GM18498 (cell line): ENCODE results near the gene DENND4B.
"Not testable (repeated sequence)": the region's sequence is repeated elsewhere in the genome, so short reads cannot be mapped to it uniquely, and the experiment has no call there.

Experiments used
- ATAC-seq: cut with Tn5 transposase; IDR thresholded peaks from one replicate; pipeline ENCODE4 v1.9.1; 2021; ENCODE audit warnings: mild to moderate bottlenecking, moderate library complexity; ENCODE audit not compliant: unreplicated experiment

The DENND4B gene, protein sequence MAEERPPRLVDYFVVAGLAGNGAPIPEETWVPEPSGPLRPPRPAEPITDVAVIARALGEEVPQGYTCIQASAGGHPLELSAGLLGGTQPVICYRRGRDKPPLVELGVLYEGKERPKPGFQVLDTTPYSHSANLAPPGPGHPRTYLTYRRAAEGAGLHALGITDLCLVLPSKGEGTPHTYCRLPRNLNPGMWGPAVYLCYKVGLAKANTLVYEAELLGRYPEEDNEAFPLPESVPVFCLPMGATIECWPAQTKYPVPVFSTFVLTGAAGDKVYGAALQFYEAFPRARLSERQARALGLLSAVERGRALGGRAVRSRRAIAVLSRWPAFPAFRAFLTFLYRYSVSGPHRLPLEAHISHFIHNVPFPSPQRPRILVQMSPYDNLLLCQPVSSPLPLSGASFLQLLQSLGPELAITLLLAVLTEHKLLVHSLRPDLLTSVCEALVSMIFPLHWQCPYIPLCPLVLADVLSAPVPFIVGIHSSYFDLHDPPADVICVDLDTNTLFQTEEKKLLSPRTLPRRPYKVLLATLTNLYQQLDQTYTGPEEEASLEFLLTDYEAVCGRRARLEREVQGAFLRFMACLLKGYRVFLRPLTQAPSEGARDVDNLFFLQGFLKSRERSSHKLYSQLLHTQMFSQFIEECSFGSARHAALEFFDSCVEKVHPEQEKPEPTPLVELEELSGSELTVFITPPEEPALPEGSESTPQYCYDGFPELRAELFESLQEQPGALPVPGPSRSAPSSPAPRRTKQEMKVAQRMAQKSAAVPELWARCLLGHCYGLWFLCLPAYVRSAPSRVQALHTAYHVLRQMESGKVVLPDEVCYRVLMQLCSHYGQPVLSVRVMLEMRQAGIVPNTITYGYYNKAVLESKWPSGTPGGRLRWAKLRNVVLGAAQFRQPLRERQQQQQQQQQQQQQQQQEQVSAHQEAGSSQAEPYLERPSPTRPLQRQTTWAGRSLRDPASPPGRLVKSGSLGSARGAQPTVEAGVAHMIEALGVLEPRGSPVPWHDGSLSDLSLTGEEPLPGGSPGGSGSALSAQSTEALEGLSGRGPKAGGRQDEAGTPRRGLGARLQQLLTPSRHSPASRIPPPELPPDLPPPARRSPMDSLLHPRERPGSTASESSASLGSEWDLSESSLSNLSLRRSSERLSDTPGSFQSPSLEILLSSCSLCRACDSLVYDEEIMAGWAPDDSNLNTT (N-terminal part only)

DNA sequence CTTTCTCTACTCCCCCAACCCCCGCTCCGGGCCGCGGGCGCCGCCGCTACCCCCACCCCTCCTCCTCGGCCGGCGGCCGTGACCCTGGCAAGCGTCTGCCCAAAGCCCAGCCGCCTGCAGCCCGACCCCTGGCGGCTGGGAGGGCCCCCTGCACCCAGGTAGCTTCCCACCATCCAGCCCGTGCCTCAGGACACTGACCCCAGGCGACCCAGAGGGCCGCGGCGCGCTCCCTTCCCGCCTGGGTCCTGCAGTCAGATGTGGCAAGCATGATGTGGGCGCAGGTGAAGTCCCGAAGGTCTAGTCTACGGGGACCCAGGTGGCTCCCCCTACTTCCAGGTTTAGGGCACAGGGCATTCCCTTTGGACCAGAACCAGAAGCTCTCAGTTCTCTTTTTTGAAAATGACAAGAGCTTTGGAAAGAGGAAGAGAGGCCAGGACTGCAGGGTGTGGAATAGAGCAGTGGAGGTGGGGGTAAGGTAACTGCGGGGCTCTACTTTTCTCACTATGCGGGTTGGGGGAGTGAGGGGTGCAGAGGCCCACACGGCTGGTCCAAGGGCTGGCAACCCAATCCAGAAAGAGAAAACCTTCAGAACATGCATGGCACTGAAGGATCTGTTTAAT, at the start of gene DENND4B:
Gene DENND4B, minus strand, starts transcription at position 97 of the 620 bp plus-strand sequence. CDS start 2,344 bp downstream, outside the sequence.
- ATAC-seq = peak; percentile 72

DNA sequence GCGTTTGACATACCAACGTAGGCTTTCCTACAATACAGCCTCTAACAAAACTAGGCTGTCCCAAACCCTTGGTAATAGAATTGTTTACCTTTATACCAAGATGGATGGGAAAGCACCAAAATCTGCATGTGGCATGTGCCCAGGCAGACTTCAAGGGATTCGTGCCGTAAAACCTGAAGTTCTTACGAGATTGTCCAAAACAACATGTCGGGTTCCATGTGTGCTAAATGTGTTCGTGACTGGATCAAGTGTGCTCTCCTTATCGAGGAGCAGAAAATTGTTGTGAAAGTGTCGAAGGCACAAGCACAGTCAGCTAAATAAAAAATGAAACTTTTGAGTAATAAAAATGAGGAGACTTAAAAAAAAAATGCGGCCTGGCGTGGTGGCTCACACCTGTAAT, 49.1 kb upstream of the DENND4B start:
- no peak for ATAC-seq

DNA sequence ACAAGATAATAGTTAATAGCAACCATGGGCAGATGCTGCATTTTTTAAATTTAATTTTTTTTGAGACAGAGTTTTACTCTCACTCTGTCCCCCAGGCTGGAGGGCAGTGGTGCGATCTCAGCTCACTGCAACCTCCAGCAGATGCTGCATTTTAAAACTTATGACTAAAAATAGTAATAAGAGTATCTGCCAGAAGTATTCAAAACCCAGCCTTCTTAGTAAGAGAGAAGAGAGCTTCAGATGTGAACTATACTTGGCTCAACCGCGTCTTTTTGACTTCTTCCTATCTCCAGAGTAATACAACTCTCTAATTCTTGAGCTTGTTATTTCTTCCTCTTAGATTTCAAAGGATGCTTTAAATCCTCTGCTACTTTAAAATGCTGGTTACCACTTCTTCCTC, 48.7 kb upstream of the DENND4B start:
- ATAC-seq = no peak

DNA sequence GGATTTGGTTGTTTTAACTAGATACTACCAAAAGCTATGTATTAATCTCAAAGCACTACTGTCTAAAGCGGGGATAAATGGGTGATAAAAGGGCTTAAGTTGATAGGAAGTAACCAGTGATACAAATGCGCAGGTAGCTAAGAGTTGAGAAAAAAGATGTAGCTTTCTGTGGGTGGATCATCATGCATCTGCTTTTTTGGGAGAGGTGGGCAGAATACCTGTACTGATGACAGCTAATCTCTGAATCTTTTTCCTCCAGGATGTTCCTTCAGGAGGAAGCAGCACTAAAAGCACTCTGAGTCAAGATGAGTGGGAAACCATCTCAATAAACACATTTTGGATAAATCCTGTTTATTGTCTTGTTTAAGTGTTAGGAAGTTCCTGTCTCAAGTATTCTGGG, 45.3 kb upstream of the DENND4B start:
- no peak for ATAC-seq

DNA sequence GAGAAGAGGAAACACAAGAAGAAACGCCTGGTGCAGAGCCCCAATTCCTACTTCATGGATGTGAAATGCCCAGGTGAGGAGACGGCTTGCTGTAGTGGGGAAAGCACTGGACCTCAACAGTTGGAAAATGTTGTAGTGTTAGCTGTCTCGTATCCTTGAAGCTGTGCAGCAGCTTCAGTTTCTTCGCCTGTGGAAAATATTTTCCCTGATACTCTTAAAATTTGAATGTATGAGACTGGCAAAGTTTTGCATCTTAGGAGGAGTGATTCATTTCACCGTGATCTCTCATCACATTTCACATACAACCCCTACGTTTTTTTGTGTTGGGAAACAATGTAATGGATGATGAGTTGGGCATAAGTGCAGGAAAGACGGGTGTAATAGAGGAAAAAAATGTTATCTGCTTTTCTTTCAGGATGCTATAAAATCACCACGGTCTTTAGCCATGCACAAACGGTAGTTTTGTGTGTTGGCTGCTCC, 44.7 kb upstream of the DENND4B start:
- ATAC-seq = no peak

DNA sequence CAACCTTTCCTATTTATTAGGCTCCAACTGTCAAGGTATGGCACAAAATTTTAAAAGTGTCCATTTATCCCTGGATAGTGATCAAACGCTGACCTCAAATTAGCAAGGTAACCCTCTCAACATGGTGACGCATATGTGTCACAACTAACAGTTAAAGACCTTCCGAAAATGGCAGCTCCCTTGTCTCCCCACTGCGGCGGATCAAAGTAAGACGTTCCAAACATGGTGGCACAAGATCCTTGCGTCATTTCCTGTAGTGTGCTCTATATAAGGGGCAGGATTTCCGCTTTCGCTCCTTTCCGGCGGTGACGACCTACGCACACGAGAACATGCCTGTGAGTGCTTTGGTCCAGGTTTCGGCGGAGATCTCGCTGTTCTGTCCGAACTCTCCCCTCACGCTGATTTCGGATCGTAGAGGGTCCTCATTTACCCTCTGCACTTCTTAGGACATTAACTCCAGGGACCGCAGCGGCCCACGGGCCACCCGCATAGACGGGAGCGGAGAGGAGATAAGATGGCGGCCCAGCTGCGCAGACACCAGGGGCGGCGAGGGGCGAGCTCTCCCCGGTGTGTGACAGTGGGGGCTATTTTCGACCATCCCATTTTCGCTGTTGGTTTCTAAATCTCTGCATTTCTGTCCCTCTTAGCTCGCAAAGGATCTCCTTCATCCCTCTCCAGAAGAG, 44.1 kb upstream of the DENND4B start, which contains the start of gene RPS27:
Gene RPS27, plus strand, starts transcription at position 295 of the 683 bp plus-strand sequence. Its CDS starts 35 bp downstream, at position 330.
- ATAC-seq = peak; percentile 74

DNA sequence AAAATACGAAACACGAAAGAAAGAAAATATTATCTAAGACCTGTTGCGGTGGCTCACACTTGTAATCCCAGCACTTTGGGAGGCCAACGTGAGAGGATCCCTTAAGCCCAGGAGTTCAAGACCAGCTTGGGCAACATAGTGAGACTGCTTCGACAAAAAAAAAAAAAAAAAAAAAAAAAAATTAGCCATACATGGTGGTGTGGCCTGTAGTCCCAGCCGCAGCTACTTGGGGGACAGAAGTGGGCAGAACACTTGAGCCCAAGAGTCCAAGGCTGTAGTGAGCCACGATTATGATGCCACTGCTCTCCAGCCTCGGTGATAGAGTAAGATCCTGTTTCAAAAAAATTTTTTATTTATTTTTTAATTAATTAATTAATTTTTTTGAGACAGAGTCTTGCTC, 41.1 kb upstream of the DENND4B start:
- ATAC-seq = no peak

DNA sequence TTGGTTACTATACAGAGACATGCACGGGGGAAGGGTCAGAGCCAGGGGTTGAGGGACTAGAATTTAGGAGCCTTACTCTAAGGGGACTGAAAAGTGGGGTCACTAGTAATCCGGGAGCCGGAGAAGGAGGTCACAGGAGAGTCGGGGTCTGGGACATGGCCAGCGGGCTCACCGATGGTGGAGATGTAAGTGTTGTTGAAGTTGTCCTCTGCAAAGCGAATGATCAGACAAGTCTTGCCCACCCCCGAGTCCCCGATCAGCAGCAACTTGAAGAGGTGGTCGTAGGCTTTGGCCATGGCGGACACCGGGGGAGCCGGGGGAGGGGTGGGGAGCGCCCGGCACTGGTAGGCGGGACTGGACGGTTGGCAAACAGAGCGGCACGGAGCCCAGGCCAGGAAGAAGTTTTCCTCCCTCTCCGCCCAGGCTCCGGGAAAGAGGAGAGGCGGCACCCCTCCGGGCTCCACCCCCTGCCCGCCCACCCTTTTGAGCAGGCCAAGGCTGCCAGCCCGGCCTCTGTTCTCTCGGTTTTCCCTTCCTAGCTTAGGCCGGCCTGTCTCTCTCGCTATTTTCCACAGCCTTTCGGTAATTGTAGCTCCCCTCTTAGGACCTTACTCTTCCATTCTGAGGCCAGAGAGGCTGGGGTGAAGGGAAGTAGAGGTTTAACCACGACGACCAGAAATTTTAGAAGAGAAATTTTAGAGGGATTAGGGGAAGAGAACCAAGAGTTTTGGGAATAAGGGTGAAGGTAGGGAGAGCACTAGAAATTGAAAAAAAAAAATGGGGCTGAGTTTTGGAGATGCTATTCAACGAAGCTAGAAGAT, 39.6 kb upstream of the DENND4B start, which contains the start of gene RAB13:
Gene RAB13, minus strand, starts transcription at position 399 of the 821 bp plus-strand sequence. Its CDS starts 103 bp downstream, at position 296.
- ATAC-seq = no peak

DNA sequence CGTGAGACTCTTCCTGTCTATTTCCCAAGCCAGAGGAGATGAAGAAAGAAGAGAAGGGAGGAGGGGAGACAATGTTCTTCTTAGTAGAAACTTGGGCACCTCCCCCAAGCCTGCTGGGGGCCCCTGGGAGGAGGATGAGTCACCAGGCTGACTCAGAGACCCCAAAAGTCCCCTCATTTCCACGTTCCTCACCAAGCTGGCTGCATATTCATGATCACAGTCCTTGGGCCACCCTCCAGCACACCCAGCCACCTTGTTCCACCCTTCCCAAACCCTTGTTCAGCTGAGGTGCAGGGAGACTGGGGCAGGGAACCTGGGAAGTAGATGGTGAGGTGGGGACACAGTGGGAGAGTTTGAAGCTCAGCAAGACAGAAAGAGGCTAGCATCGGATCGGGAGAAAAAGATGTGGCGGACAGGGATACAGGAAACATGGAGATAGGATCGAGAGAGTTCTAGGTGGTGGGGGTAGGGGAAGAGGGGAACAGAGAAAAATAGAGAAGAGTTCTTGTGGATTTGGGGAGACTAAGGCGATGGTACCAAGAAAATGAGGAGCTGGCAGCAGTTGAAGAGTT, 38.9 kb upstream of the DENND4B start:
- no peak for ATAC-seq

DNA sequence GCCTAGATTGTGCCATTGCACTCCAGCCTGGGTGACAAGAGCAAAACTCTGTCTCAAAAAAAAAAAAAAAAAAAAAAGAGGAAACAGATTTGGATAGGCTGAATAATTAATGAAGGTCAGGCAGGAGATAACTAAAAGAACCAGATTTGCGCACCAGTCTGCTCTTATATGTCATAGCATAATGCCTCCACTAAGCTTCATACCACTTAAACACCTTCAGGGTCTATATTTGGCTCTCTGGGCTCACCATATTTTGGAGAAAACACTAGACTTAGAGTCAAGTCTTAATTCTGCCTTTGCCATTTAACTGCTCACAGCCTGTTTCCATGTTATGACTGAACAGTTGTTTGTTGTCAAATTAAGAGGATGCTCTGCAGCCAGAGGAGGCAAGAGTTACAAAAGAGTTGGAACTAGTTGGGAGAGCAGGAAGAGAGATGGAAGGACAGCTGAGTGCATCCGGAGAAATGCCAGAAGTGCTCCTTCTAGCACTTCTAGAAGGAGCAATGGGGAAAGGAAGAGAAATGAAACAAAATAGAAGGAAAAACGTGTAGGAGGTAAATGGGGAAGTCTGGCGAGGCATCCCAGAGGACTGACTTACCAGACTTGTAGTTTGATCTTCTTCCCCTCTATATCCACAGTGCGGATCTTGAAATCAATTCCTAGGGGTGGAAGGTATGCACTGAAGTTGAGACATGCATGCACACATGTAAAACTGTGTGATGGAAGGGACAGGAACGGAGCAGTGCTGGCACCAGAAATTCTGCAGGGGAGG, 37.8 kb upstream of the DENND4B start:
- no peak for ATAC-seq

DNA sequence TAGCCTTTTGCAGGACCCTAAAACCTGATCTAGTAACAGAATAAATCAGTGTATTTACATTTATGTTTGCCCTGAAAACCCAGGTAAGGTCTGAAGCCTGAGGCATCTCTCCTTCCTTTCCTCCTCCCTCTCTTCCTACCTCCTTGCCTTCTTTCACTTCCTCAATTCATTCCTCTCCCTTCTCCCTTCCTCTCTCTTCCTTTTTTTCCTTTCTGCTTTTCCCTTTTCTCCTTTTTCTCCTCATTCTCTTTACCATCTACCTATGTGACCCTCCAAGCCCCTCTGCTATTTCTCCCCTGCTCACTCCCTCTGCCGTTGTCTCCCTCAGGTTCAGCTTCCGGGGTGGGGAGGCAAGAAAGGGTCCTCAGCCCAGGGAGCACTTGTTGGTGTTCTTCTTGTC, 35.2 kb upstream of the DENND4B start:
- not testable (repeated sequence) for ATAC-seq

DNA sequence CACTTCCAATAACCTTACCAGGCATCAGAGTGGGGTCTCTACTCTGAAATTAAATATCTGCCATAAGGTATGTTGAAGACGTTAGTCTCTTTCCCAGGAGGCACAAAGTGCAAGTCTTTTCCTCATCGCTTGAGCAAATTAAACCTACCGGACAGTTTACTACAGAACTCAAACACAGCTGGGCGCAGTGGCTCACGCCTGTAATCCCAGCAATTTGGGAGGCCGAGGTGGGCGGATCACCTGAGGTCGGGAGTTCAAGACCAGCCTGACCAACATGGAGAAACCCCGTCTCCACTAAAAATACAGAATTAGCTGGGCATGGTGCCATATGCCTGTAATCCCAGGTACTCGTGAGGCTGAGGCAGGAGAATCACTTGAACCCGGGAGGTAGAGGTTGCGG, 32.6 kb upstream of the DENND4B start:
- not testable (repeated sequence) for ATAC-seq

DNA sequence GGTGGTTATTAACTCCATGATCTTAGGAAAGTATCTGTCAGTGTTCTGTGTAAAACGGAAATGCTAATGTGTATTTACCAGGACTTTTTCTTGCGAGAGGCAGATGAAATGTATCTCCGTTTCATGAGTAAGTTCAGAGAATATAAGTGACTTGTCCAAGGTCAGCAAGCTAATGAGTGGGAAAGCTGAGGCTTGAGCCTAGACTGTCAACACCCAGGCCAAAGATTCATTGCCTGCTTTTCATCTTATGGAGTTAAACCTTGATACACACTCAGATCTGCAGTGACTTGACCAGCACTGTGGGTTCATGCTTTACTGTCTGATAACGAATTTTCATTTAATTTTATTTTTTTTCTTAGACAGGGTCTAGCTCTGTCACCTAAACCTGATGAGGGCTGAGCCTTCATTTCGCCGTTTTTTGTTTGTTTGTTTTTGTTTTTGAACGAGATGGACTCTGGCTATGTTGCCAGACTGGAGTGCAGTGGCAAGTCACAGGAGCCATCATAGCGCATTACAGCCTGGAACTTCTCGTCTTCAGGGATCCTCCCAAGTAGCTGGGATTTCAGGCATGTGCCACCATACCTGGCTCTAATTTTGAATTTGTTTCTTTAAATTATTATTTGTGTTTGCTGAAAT, 31.9 kb upstream of the DENND4B start:
- ATAC-seq = no peak

DNA sequence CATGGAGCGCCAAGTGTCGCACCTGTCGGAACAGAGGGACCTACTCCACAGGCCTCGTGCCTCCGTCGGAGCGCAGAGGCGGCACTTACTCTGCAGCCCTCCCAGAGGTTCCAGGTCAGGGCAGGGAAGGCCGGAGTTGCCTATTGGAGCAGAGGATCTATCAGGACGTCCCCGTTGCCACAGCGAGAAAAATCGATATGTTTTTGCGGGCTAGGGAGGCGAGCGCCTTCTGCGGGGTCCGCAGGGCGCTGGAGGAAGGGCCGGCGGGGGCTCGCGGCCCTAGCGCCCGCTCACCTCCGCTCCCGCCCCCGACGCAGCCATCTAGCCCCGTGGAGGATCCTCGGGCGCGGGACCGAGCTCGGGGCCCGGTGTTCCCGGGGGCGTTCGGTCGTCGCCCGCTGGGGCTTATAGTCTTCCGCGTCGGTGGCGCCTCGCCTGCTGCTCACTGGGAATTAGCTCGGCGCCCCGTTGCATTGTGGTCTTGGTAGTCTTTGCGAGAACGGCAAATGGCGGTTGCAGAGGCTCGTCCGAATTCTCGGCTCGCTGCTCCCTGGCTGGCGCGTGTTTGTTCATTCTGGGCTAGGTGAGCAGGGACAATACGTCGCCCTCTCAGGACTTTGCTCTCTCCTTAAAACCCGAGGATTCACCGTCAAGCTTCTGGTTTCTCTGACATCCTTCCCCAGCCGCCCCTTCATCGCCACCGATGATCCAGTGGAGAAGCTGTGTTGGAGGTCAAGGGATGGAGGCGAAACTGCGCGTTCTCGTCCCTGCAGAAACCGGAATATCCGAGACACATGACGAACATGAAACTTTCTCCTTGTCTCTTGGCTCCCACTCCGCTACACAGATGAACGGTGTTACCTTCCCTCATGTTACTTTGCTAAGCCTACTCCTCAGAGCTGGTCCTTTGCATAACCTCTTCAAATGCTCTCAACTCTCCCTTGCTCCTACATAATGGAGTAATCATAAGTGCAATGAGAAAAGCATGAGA, 31.0 kb upstream of the DENND4B start, which contains the start of gene JTB:
Gene JTB, minus strand, starts transcription at position 425 of the 991 bp plus-strand sequence. Its CDS starts 422 bp downstream, at position 3.
- peak; percentile 83 for ATAC-seq

DNA sequence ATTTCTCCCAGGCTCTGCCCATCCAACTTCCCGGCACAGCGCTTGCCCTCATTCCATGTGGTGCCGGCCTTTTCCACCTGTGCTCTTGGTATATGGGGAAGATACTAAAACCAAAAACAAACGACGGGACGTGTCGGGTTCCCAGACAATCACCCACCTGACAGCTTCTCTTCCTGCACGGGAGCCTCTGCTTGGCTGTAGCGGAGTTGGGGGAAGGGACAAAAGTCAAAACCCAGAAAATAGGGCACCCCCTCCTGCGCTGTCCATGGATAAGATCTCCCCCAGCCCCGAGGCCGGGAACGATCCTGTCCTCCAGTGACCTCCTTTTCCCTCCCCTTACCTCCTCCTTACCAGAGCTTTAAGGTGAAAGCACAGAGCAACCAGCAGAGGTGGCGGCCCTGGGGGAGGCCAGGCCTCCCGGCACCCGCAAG, 30.3 kb upstream of the DENND4B start:
- no peak for ATAC-seq

DNA sequence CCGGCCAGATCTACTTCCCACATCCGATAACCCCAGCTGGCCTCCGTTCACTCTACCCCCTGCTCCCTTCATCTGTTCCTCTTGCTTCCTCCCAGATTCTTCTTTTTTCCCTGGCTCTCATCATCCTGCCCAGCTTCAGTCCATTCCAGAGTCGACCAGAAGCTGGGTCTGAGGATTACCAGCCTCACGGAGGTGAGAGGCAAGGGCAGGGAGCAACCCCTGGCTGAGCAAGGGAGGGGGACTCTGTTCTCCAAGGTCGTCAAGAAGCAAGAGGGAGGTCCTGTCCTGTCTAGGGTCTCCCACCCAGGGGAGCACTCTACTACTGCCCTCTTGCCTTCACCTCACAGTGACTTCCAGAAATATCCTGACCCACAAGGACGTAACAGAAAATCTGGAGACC, 27.0 kb upstream of the DENND4B start:
- ATAC-seq = no peak
